ENCODE results near the gene ADAD2. TPM values are rescaled to one million over a fixed set of nuclear protein-coding genes. Genes with fewer than 3 reads are reported as not detected.

ADAD2 gene
- total RNA-seq (ENCODE audit: low replicate concordance), result not detected in 2 replicates
- long read RNA-seq, result 0 reads

DNA sequence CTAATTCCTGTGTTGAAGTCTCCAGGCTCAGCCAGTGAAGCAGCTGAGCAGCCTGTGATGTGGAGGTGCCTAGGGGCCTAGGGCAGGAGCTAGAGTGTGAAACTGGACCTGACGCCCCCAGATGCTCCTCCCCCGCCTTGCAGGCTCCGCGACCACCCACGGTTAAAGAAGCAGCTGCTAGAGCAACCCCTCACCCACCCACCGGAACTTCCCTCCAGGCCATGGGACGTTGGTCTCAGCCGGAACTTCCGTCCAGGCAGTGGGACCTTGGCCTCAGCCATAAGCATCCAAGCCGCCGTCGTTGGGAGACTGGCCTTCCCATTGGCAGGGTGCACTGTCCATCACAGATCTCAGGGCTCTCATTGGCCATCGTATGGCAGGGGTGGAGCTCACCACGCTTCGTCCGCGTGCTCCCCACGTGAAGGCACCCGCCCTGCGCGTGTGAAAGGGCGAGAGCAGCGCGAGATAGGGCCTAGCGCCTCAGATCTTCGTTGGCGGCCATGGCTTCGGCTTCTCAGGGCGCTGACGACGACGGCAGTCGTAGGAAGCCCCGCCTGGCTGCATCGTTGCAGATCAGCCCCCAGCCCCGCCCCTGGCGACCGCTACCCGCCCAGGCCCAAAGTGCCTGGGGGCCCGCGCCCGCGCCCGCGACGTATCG is at the start of gene ADAD2:
ADAD2 (plus strand) TSS at position 427 of the 658 bp plus-strand sequence; CDS start at position 501, 74 bp downstream.
- no peak within 1 kb of the TSS for H3K27ac Mint-ChIP-seq
- H3K9me3 Mint-ChIP-seq, result no peaks in the 10 kb centered on the region
- peaks cover 10% of the 10 kb centered on the region for H3K4me1 Mint-ChIP-seq (ENCODE audit: unreplicated experiment)
- H3K27me3 Mint-ChIP-seq, result no peaks in the 10 kb centered on the region
- no peak for DNase-seq (ENCODE audit: extremely low spot score, unreplicated experiment)
- TF ChIP-seq CTCF (conservative IDR thresholded peaks at IDR 0.05), result no peak
- no peaks in the 10 kb centered on the region for H3K36me3 Mint-ChIP-seq
- no peak within 1 kb of the TSS for H3K4me3 Mint-ChIP-seq

GRCh38 chr16:84143081-84143480 is 47.9 kb upstream of the ADAD2 start:
- peaks cover 4% of the 10 kb centered on the region for H3K27me3 Mint-ChIP-seq
- H3K27ac Mint-ChIP-seq, result peak overlapping the region; percentile 90
- H3K36me3 Mint-ChIP-seq, result peaks cover 13% of the 10 kb centered on the region
- H3K4me1 Mint-ChIP-seq (ENCODE audit: unreplicated experiment), result peaks cover 26% of the 10 kb centered on the region
- no peak for DNase-seq (ENCODE audit: extremely low spot score, unreplicated experiment)
- no peak for TF ChIP-seq CTCF (conservative IDR thresholded peaks at IDR 0.05)
- H3K4me3 Mint-ChIP-seq, result peak overlapping the region; percentile 99
- no peaks in the 10 kb centered on the region for H3K9me3 Mint-ChIP-seq

GRCh38 chr16:84143784-84144199 is 47.2 kb upstream of the ADAD2 start:
- peaks cover 13% of the 10 kb centered on the region for H3K36me3 Mint-ChIP-seq
- H3K9me3 Mint-ChIP-seq, result no peaks in the 10 kb centered on the region
- H3K4me3 Mint-ChIP-seq, result peak overlapping the region; percentile 99
- peak overlapping the region; percentile 90 for H3K27ac Mint-ChIP-seq
- TF ChIP-seq CTCF (conservative IDR thresholded peaks at IDR 0.05), result no peak
- H3K4me1 Mint-ChIP-seq (ENCODE audit: unreplicated experiment), result peaks cover 20% of the 10 kb centered on the region
- DNase-seq (ENCODE audit: extremely low spot score, unreplicated experiment), result no peak
- H3K27me3 Mint-ChIP-seq, result peaks cover 5% of the 10 kb centered on the region

DNA sequence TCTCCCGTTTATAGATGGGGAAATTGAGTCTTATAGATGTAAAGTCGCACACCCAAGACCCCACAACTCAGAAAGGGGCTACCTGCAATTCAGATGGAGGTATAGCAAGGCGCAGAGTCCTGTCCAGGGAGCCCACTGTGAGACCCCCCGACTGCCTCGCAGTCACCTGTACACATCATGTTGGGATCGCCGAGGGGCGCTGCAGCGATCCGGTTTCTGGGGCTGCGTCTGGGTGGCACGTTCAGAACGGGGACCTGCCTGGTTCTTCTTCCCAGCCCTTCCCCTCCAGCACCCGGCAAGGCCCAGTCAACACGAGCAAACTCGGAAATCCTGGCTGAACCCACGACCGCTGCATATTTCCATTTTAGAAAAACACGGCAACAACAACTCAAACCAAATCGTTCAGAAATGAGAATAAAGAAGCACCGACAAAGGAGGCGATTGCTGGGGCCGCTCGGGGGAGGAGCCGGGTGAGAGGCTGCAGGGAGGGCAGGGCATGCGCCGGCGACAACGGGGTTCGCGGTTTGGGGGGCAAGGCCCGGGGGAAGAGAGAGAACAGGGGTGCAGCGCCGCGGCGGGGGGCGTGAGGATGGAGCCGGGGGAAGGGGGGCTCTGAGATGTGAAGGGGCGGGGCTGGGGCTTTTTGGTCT is 46.6 kb upstream of the ADAD2 start:
- TF ChIP-seq CTCF (conservative IDR thresholded peaks at IDR 0.05), result no peak
- peaks cover 5% of the 10 kb centered on the region for H3K27me3 Mint-ChIP-seq
- H3K9me3 Mint-ChIP-seq, result no peaks in the 10 kb centered on the region

DNA sequence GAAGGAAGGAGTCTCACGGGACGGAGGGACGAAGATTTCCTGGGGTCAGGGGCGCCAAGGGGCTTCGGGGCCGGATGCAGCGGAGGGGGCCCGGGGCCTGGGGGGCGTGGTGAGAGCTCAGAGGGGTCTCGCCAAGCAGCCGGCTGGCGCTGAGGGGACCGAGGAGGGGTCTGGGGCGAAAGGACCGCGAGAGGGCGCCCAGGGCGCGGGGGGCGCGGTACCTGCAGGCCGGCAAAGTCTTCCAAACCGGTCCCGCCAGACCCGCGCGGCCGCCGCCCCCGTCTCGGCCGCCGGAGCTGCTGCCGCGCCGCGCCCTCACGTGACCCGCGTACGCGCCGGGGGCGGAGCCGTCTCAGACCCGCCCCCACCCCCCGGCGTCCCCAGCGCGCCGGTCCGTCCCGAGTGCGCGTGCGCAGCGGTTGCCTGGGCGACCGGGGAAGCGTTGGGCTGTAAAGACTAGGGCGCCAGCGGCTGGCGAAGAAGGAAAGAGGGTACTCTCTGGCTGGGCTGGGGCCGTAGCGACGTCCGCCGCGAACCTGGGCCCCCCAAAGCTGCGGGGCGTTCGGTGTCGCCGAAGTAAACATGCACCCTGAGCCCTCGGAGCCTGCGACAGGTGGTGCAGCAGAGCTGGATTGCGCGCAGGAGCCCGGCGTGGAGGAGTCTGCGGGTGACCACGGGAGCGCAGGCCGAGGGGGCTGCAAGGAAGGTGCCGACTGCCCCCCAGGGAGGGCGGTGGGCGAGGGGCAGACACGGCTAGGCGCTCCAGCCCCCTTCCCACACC is 45.9 kb upstream of the ADAD2 start, which contains the start of the genes DNAAF1 and HSDL1:
DNAAF1 (plus strand) TSS at position 450 of the 781 bp plus-strand sequence; CDS start at position 583, 133 bp downstream.
HSDL1 (minus strand) TSS at position 319 of the 781 bp plus-strand sequence. CDS start 13,856 bp downstream, outside the sequence.
- peaks cover 5% of the 10 kb centered on the region for H3K27me3 Mint-ChIP-seq
- H3K9me3 Mint-ChIP-seq, result no peaks in the 10 kb centered on the region
- peak; percentile 99 for DNase-seq (ENCODE audit: extremely low spot score, unreplicated experiment)
- H3K27ac Mint-ChIP-seq, result peak within 1 kb of the TSS; percentile 90
- H3K36me3 Mint-ChIP-seq, result peaks cover 10% of the 10 kb centered on the region
- H3K4me3 Mint-ChIP-seq, result peak within 1 kb of the TSS; percentile 99
- peaks cover 7% of the 10 kb centered on the region for H3K4me1 Mint-ChIP-seq (ENCODE audit: unreplicated experiment)
- peak; percentile 25 for TF ChIP-seq CTCF (conservative IDR thresholded peaks at IDR 0.05)

More for the DNA sequence above, 46.6 kb upstream of the ADAD2 start:
- Mint-ChIP-seq H3K4me3 (peak overlapping the region; percentile 99), H3K4me1 (ENCODE audit: unreplicated experiment) (peaks cover 14% of the 10 kb centered on the region), H3K27ac (peak overlapping the region; percentile 90), H3K36me3 (peaks cover 13% of the 10 kb centered on the region)
- no peak for DNase-seq (ENCODE audit: extremely low spot score, unreplicated experiment)

Data from type B pancreatic cell (in vitro differentiated cells).